ENCODE data around the gene UQCRFS1.

GRCh38 chr19:29248332-29248844 lies 35.4 kb upstream of the UQCRFS1 start:
- TF ChIP-seq, protein P1, sequence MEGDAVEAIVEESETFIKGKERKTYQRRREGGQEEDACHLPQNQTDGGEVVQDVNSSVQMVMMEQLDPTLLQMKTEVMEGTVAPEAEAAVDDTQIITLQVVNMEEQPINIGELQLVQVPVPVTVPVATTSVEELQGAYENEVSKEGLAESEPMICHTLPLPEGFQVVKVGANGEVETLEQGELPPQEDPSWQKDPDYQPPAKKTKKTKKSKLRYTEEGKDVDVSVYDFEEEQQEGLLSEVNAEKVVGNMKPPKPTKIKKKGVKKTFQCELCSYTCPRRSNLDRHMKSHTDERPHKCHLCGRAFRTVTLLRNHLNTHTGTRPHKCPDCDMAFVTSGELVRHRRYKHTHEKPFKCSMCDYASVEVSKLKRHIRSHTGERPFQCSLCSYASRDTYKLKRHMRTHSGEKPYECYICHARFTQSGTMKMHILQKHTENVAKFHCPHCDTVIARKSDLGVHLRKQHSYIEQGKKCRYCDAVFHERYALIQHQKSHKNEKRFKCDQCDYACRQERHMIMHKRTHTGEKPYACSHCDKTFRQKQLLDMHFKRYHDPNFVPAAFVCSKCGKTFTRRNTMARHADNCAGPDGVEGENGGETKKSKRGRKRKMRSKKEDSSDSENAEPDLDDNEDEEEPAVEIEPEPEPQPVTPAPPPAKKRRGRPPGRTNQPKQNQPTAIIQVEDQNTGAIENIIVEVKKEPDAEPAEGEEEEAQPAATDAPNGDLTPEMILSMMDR (IDR thresholded peaks at IDR 0.05), result no peak
- TF ChIP-seq POLR2A (IDR thresholded peaks at IDR 0.05), result no peak

All from Peyer's patch (tissue), 4 donors.